ENCODE results near the gene FGF3.

The FGF3 gene

DNA sequence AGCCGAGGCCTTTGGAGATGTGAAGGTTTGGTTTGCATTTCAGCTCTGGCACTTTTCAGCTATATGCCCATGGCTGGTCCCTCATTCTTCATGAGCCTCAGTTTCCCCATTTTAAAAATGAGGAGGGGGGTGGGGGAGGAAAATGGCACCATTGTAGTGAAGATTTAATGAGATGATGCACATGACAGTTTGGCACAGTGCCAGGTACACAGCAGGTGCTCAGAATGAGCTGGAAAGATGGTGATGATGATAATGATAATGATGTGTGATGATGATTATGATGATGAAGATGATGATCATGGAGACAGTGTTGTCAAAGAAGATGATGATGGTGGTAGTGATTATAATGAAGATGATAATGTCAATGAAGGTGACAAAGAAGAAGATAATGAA lies 24.3 kb upstream of the FGF3 start:
- no peak for DNase-seq (ENCODE audit: low read depth)

GRCh38 chr11:69842746-69843528 lies 23.7 kb upstream of the FGF3 start:
- no peak for DNase-seq (ENCODE audit: low read depth)

DNA sequence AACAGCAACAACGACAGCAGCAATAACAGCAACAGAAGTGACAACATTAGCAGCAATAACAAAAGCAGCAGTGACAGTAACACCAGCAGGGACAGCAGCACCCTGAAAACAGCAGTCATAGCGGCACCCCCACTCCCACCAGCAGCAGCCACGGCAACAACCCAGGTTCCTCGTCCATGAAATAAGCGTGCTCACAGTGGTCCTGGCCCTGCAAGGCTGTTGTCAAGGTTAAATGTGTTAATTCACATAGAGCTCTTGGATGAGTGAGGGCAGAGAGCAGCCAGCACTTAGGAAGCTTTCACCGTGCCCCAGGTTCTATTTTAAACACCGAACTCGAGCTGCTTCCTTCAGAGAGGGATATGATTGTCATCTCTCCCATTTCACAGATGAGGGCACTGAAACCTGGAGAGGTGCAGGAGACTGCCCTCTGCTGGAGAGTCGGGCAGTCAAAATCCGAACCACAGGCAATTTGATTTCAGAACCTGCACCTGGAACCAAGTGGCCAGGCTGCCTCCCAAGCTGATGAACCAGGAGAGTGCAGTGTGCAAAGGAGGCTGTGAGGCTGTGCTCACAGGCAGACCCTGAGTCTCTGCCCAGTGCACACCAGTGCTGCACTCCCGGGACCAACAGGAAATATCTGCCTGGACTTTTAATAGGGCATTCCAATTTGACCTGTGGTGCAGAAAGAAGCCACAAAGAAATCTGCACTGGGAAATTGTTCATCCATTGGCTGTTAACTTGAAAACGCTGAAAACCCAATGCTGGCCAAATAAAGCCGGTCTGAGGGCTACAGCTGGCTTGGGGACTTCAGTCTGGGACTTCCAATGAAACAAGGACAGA lies 22.9 kb upstream of the FGF3 start:
- DNase-seq (ENCODE audit: low read depth): no peak

GRCh38 chr11:69841170-69841858 lies 22.1 kb upstream of the FGF3 start:
- no peak for DNase-seq (ENCODE audit: low read depth)

DNA sequence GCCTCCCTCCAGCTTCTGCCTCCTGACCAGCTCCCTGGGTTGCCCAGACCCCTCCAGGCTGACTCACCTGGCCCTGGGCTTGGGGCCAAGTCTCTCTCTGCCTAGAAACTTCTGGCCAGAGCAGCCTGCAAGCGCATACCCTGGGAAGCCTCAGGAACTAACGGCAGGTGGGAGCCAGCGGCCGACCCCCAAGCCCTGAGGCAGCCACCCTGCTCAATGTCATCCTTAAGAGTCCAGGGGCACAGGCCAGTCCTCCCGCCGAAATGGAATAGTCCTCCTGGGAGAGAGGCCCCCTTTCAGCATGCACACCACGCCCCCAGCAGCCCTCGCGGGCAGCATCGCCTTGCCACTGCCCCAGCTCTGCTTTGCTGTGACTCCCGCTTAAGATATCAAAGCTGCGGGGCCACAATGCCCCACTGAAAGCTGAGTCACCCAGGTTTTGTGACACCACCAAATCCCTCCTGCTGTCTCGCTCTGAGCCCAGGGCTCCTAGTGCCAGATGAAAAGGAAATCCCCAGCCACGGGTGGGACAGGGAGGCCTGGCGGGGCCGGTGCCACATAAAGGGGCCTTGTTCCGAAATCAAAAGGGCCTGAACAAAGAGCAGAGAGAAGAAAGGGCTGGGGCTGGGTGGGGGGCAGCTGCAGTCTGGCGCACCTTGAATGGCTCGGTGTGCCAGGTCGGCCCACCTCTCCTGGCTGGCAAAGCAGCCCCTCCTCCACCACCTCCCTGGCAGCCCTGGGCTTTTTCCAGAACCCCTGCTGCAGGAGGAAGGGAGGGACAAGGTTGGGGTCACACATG lies 21.4 kb upstream of the FGF3 start:
- DNase-seq (ENCODE audit: low read depth): no peak

- no peak for DNase-seq (ENCODE audit: low read depth)
These were observed 20.3 kb upstream of the FGF3 start for GRCh38 chr11:69839516-69839915.

DNA sequence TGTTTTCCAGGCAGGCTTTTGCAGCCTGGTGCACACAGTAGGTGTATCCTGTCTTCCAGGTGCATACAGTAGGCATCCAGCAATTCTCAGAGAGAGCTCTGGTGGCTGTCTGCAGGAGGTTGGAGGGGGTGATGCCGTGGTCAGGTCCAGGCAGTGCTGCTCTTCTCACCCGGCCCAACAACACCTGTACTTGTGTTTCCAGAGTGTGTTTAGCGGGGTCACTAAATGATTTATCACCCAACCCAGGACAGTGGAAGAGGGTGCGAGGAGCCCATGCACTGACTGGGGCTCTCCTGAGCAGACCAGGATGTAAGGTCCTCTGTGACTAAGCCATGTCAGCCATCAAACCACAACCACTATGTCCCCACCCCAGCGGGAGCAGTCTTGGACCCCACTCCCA lies 18.6 kb upstream of the FGF3 start:
- DNase-seq (ENCODE audit: low read depth): no peak

GRCh38 chr11:69836401-69836800 lies 17.2 kb upstream of the FGF3 start:
- DNase-seq (ENCODE audit: low read depth): no peak

DNA sequence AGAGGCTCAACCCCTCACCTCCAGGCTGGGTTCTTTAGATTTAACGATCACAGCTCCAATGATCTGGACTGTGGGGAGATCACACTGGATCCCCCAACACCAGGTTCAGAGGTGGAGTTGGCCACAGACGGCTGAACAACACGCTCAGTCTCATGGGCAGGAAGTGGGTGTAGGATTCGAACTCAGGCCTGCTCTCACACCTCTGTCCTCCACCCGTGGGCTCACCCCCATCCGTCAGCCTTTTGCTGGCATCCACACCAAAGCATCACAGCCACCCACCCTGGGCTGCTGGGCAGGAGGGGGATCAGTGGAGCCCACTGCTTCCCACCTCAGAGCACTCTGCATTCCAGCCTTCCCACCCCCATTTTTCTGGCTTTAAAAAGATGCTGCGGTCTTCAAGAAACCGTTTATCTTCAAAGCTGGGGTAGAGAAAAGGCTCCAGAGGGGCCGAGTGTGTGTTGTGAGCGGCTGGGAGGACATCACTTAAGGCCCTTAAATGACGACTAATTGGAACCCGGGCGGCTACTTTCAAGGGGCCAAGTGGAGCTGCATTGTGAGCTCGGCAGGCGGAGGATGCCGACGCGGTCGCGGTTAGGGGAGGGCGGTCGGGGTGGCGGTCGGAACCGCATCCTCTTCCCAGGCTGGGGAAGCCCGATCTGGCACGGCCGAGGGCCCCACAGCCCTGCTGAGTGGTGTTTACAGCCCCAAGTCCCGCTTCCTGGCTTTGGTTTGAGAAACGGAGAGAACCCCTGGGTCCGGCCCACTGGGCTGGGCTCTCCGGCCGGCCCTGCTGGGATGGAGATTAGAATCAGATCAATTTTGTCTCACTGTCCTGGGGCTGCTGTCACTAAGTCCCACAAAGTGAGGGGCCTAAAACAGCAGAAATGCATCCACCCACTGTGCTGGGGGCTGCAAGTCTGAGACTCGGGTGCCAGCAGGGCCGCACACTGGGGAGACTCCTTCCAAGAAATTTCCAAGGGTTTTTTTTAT lies 15.9 kb upstream of the FGF3 start:
- no peak for DNase-seq (ENCODE audit: low read depth)

- DNase-seq (ENCODE audit: low read depth): no peak
These were observed 15.0 kb upstream of the FGF3 start for GRCh38 chr11:69834251-69834650.

- no peak for DNase-seq (ENCODE audit: low read depth)
These were observed 13.6 kb upstream of the FGF3 start for GRCh38 chr11:69832561-69833413.

DNA sequence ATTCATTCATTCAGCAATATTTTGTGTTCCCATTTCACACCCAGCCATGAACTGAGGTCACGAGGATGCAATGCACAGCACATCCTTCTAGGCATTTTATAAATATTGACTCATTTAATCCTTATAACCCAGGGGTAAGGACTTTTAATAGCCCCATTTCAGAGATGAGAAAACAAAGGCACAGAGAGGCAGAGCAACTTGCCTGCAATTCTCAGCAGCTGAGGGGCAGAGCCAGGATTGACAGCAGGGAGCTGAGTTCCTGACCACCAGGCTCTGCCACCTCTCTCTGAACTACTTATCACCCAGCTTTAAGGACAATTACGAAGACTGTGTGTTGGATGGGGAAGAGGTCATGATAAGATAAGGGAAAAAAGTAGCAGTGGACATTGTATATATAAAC lies 12.8 kb upstream of the FGF3 start:
- no peak for DNase-seq (ENCODE audit: low read depth)

GRCh38 chr11:69830086-69830485 lies 10.9 kb upstream of the FGF3 start:
- no peak for DNase-seq (ENCODE audit: low read depth)

DNA sequence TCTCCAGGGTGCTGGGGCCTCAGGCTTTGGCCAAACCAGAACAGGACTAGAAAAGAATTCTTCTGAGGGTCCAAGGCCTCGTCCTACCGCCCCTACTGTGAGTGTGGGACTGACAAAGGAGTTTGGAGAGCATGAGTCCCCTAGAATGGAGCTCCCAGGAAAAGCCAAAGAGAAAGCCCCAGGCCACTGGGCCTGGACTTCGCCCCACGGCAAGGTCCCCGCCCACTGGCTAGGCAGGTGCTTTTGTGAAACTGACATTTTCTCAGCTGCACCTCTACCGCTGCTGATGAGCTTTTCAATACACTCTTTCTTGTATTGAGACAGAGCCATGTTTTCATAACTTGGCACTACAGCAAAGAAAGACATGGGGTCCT lies 9.7 kb upstream of the FGF3 start:
- no peak for DNase-seq (ENCODE audit: low read depth)

DNA sequence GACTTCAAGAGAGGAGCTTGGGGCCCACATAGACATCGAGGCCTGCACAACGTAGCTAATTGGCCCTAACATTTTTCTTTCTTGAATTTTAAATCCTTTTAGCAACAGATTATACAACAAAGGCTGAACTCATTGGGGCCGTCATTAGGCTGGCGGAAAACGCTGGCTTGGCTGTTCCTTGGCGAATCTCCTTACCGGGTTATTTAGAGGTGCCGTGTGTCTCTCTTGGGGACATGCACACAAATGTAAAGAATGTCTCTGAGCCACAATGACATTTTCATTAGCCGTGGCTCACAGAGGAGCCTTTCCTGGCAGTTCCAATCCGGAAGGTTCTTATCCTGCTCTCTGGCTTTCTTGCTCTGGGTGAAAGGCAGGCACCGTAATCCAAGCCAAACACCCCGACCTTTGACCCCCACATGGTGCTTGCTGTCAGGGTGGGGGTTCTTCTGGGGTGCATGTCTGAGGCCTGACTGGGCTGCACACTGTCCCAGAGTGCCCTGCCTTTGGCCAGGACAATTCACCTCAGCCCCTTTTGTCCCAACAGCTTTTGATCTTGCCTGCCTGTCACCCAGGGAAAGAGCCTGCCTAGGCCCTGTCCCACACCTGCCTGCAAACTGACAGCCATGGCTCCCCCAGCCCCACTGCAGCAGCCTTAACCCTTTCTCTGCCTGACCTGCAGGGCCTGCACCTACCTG lies 9.2 kb upstream of the FGF3 start:
- no peak for DNase-seq (ENCODE audit: low read depth)

DNA sequence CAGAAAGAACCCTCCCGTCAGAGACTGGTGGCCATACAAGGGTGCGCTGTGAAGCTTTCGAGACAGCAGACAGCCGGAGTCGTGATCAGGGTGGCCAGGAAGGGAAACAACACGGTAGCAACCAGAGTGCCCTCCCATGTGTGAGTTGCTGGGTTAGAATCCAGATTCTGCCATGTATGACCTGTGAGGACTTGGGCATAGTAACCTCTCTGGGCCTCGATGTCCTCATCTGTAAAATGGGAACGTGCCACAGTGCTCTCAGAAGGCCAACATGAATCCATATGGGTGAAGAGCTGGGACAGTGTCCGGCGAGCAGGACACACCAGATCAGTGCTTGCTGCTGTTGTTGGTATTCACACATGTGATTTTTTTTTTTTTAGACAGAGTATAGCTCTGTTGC lies 7.6 kb upstream of the FGF3 start:
- no peak for DNase-seq (ENCODE audit: low read depth)

- no peak for DNase-seq (ENCODE audit: low read depth)
These were observed 6.7 kb upstream of the FGF3 start for GRCh38 chr11:69825941-69826340.

DNA sequence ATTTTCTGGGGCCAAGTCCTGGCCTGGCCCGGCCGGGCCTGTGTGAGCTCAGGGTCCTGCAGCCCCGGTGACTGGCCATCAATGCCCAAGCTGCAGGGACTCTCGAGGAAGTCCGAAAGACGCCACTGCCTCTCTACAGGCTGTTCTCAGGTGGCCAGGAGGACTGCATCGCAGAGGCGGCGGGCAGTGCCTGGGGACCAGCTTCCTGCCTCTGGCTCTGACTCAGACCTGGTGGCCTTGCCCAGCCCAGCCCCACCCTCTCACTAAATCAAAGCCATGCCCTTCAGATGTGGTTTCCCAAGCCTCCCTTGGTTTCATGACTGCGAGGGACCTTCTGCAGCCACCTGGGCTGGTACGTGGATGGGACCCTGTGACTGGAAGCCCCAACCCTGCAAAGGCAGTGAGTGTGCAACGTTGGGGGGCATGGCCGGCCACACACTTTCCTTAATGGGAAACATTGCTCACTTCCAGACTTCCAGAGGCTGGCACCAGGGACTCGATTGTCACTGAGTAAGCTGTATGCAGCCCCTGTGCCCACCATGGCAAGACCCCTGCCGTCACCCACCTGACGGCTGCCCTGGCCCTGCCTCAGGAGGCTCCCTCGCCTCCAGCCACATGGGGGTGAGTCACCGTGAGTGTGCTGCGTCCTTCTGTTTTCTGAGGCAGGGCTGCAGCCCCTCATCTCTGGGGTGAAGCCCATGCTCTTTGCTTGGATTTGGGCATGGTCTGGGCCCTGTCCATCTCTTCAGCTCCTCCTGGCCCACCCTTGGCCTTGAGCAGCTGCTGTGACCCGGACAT lies 6.0 kb upstream of the FGF3 start:
- no peak for DNase-seq (ENCODE audit: low read depth)
